SU-DHL-6 (cell line): ENCODE measurements around the gene HSP90AB1.

Experiments used
- EZH2phosphoT487 ChIP-seq: fragments of 200-600 bp; sonication (generic), shearing (Covaris generic); conservative IDR thresholded peaks from 2 replicates; pipeline ENCODE4 v1.6.1; 2018; ENCODE audit warnings: mild to moderate bottlenecking, antibody characterized with exemption, low read length, moderate library complexity, mixed read lengths
- TF ChIP-seq, protein P1 (sequence below): fragments of 200-600 bp; sonication (generic); IDR thresholded peaks from one replicate; pipeline ENCODE4 v1.5.1; 2017; ENCODE audit warnings: antibody characterized with exemption, mild to moderate bottlenecking, low read length, moderate library complexity; ENCODE audit not compliant: insufficient read depth, poor library complexity, severe bottlenecking

DNA sequence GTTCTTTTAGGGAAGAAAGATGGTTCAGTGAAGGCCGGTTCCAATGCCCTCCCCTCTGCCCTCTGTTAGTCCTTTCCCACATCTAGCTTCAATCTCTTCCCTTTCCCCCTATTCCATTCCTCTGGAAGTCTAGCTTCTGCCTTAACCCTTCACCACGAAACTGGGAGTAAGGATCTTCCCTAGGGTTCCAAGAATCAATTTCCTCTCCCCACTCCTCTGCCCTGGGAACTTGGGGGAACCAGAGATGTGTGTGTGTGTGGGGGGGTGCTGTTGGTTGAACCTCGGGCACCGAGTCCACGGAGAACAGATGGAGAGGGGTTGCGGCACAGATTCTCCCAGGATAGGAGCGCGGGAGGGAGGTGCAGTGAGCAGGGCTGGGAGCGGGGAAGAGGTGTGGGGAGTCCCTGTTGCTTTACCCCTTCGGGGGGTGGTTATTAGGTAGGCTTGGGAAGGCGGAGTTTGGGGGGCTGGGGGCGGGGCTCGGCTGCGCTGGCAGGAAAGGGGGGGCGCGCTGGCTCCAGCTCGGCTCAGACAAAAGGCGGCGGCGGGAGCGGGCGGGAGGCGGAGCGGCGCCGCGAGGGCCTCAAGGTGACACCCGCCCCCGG is 23.1 kb downstream of the HSP90AB1 start, which contains the start of gene TMEM151B:
- no peak for TF ChIP-seq EZH2phosphoT487
- TF ChIP-seq, protein P1, sequence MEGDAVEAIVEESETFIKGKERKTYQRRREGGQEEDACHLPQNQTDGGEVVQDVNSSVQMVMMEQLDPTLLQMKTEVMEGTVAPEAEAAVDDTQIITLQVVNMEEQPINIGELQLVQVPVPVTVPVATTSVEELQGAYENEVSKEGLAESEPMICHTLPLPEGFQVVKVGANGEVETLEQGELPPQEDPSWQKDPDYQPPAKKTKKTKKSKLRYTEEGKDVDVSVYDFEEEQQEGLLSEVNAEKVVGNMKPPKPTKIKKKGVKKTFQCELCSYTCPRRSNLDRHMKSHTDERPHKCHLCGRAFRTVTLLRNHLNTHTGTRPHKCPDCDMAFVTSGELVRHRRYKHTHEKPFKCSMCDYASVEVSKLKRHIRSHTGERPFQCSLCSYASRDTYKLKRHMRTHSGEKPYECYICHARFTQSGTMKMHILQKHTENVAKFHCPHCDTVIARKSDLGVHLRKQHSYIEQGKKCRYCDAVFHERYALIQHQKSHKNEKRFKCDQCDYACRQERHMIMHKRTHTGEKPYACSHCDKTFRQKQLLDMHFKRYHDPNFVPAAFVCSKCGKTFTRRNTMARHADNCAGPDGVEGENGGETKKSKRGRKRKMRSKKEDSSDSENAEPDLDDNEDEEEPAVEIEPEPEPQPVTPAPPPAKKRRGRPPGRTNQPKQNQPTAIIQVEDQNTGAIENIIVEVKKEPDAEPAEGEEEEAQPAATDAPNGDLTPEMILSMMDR: no peak
